ENCODE measurements around the gene CLDN17.

The CLDN17 gene

DNA sequence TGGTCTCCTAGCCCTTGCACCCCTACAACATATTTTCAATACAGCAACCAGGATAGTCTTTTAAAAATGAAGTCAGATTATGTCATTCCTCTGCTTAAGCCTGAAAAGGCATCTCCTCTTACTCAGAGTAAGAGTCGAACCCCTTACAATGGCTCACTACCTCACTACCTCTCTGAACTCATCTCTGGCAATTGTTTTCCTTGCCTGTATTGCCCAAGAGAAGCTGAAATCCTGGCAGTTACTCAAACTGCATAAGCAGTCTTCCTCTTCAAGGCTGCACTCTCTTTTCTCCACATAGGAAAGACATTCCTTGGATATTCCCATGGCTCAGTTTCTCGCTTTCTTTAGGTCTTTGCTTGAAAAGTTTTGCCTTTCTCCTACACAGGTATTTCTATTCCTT lies 26.6 kb upstream of the CLDN17 start:
- Histone ChIP-seq H3K9me3 (ENCODE audit: low read depth, low read length) (no peaks in the 10 kb centered on the region), H3K4me3 (no peak overlapping the region), H3K9ac (ENCODE audit: insufficient read length) (no peak overlapping the region), H3K27ac (no peak overlapping the region), H3K36me3 (ENCODE audit: insufficient read depth, low read length) (no peaks in the 10 kb centered on the region)
- TF ChIP-seq POLR2AphosphoS5 (IDR thresholded peaks at IDR 0.05; ENCODE audit: borderline replicate concordance, low read depth, low read length) (no peak), EZH2 (IDR thresholded peaks at IDR 0.05) (no peak), FOXP2 (optimal IDR thresholded peaks at IDR 0.05; ENCODE audit: control extremely low read depth, extremely low read length, insufficient read depth) (no peak)
- DNase-seq (ENCODE audit: low read depth, low spot score): no peak

GRCh38 chr21:30190554-30190953 lies 23.9 kb upstream of the CLDN17 start:
- Histone ChIP-seq H3K9me3 (ENCODE audit: low read depth, low read length) (no peaks in the 10 kb centered on the region), H3K4me3 (no peak overlapping the region), H3K9ac (ENCODE audit: insufficient read length) (no peak overlapping the region), H3K36me3 (ENCODE audit: insufficient read depth, low read length) (no peaks in the 10 kb centered on the region), H3K27ac (no peak overlapping the region)
- TF ChIP-seq FOXP2 (optimal IDR thresholded peaks at IDR 0.05; ENCODE audit: control extremely low read depth, extremely low read length, insufficient read depth) (no peak), POLR2AphosphoS5 (IDR thresholded peaks at IDR 0.05; ENCODE audit: borderline replicate concordance, low read depth, low read length) (no peak), EZH2 (IDR thresholded peaks at IDR 0.05) (no peak)
- DNase-seq (ENCODE audit: low read depth, low spot score): no peak

- TF ChIP-seq EZH2 (IDR thresholded peaks at IDR 0.05): no peak
- no peak for TF ChIP-seq FOXP2 (optimal IDR thresholded peaks at IDR 0.05; ENCODE audit: control extremely low read depth, extremely low read length, insufficient read depth)
- no peak for TF ChIP-seq POLR2AphosphoS5 (IDR thresholded peaks at IDR 0.05; ENCODE audit: borderline replicate concordance, low read depth, low read length)
- no peaks in the 10 kb centered on the region for H3K9me3 ChIP-seq (ENCODE audit: low read depth, low read length)
- H3K36me3 ChIP-seq (ENCODE audit: insufficient read depth, low read length): no peaks in the 10 kb centered on the region
- DNase-seq (ENCODE audit: low read depth, low spot score): no peak
- H3K9ac ChIP-seq (ENCODE audit: insufficient read length): no peak overlapping the region
- no peak overlapping the region for H3K4me3 ChIP-seq
- no peak overlapping the region for H3K27ac ChIP-seq
Observed at GRCh38 chr21:30189773-30190172, 23.2 kb upstream of the CLDN17 start.

- Histone ChIP-seq H3K36me3 (ENCODE audit: insufficient read depth, low read length) (no peaks in the 10 kb centered on the region), H3K9ac (ENCODE audit: insufficient read length) (no peak overlapping the region), H3K9me3 (ENCODE audit: low read depth, low read length) (no peaks in the 10 kb centered on the region), H3K27ac (no peak overlapping the region), H3K4me3 (no peak overlapping the region)
- TF ChIP-seq FOXP2 (optimal IDR thresholded peaks at IDR 0.05; ENCODE audit: control extremely low read depth, extremely low read length, insufficient read depth): no peak
- no peak for TF ChIP-seq POLR2AphosphoS5 (IDR thresholded peaks at IDR 0.05; ENCODE audit: borderline replicate concordance, low read depth, low read length)
- no peak for TF ChIP-seq EZH2 (IDR thresholded peaks at IDR 0.05)
- no peak for DNase-seq (ENCODE audit: low read depth, low spot score)
Observed at GRCh38 chr21:30186242-30186641, 19.6 kb upstream of the CLDN17 start.

GRCh38 chr21:30168086-30168485 lies 1.5 kb upstream of the CLDN17 start:
- Histone ChIP-seq H3K36me3 (ENCODE audit: insufficient read depth, low read length) (no peaks in the 10 kb centered on the region), H3K9me3 (ENCODE audit: low read depth, low read length) (no peaks in the 10 kb centered on the region), H3K9ac (ENCODE audit: insufficient read length) (no peak overlapping the region), H3K4me3 (no peak overlapping the region), H3K27ac (no peak overlapping the region)
- TF ChIP-seq POLR2AphosphoS5 (IDR thresholded peaks at IDR 0.05; ENCODE audit: borderline replicate concordance, low read depth, low read length) (no peak), FOXP2 (optimal IDR thresholded peaks at IDR 0.05; ENCODE audit: control extremely low read depth, extremely low read length, insufficient read depth) (no peak), EZH2 (IDR thresholded peaks at IDR 0.05) (no peak)
- DNase-seq (ENCODE audit: low read depth, low spot score): no peak

DNA sequence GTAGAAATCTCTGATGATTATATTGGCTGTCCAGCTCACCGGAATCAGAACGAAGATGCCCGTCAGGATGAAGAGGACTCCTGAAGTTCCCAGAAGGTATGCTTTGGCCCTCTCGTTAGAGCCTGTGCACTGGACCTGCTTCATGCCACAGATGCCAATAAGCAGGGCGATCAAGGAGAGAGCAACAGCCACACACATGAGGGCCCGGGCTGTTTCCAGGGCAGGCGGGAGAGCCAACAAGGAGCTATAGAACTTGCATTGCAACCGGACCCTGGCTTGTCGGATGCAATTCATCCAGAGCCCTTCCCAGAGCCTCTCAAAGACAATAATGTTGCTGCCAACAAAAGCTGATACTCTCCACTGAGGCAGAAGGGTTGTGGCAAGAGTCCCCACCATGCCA lies 434 bp downstream of the CLDN17 start:
- H3K9ac ChIP-seq (ENCODE audit: insufficient read length): no peak overlapping the region
- TF ChIP-seq FOXP2 (optimal IDR thresholded peaks at IDR 0.05; ENCODE audit: control extremely low read depth, extremely low read length, insufficient read depth) (no peak), EZH2 (IDR thresholded peaks at IDR 0.05) (no peak), POLR2AphosphoS5 (IDR thresholded peaks at IDR 0.05; ENCODE audit: borderline replicate concordance, low read depth, low read length) (no peak)
- no peak overlapping the region for H3K4me3 ChIP-seq
- no peaks in the 10 kb centered on the region for H3K9me3 ChIP-seq (ENCODE audit: low read depth, low read length)
- no peaks in the 10 kb centered on the region for H3K36me3 ChIP-seq (ENCODE audit: insufficient read depth, low read length)
- no peak overlapping the region for H3K27ac ChIP-seq
- no peak for DNase-seq (ENCODE audit: low read depth, low spot score)

DNA sequence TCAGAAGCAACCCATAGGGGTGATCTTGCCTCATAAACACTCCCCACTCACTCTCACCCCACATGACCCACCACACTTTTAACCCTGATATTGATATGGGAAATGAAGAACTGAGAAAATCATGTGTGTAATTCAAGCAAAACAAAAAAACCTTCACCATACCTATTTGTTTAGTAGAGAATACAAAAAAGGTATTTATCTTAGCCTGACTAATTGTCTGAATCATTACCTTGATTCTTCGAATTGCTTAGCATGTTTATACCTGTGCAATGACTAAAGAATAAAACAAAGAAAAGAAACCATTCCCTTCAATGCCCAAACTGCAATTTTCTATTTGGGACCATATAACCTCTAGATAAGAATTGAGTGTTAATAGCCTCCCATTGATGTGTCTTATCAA lies 1.8 kb downstream of the CLDN17 start:
- H3K27ac ChIP-seq: no peak overlapping the region
- DNase-seq (ENCODE audit: low read depth, low spot score): no peak
- no peaks in the 10 kb centered on the region for H3K36me3 ChIP-seq (ENCODE audit: insufficient read depth, low read length)

DNA sequence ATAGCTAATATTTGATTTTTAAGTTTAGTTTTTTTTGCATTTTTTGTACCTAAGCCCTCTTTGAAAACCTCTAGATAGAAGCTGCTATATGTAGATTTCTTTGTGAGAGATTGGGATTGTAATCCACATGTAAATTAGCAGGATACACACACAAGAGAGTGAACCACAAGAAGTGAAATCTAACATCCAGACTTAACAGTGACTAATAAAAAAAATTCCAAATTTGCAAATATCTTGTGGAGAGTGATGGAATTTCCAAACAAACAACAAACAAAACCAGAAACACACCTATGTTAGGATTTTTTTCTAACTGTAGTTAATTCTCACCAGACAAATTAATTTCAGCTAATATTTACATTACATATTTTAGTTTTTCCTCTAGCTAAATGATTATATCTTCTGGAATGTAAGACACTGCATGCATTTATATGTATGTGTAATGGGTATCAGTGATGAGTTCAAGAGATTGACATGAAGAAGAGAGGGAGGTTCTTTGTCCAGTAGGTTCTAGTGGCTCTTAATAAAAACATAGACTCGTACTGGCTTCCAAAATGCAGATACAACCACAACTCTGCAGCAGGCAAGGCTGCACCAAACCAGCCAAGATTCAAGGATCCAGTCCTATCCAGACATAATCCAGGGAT lies 12.8 kb downstream of the CLDN17 start:
- H3K36me3 ChIP-seq (ENCODE audit: insufficient read depth, low read length): no peaks in the 10 kb centered on the region
- H3K27ac ChIP-seq: no peak overlapping the region
- DNase-seq (ENCODE audit: low read depth, low spot score): no peak
- H3K4me3 ChIP-seq: no peak overlapping the region
- TF ChIP-seq POLR2AphosphoS5 (IDR thresholded peaks at IDR 0.05; ENCODE audit: borderline replicate concordance, low read depth, low read length): no peak
- no peak for TF ChIP-seq FOXP2 (optimal IDR thresholded peaks at IDR 0.05; ENCODE audit: control extremely low read depth, extremely low read length, insufficient read depth)
- no peak for TF ChIP-seq EZH2 (IDR thresholded peaks at IDR 0.05)
- no peaks in the 10 kb centered on the region for H3K9me3 ChIP-seq (ENCODE audit: low read depth, low read length)
- no peak overlapping the region for H3K9ac ChIP-seq (ENCODE audit: insufficient read length)

More for the DNA sequence above, 1.8 kb downstream of the CLDN17 start:
- TF ChIP-seq POLR2AphosphoS5 (IDR thresholded peaks at IDR 0.05; ENCODE audit: borderline replicate concordance, low read depth, low read length) (no peak), EZH2 (IDR thresholded peaks at IDR 0.05) (no peak), FOXP2 (optimal IDR thresholded peaks at IDR 0.05; ENCODE audit: control extremely low read depth, extremely low read length, insufficient read depth) (no peak)
- Histone ChIP-seq H3K9me3 (ENCODE audit: low read depth, low read length) (no peaks in the 10 kb centered on the region), H3K4me3 (no peak overlapping the region), H3K9ac (ENCODE audit: insufficient read length) (no peak overlapping the region)

GRCh38 chr21:30152792-30153191 lies 13.8 kb downstream of the CLDN17 start:
- no peak overlapping the region for H3K27ac ChIP-seq
- TF ChIP-seq POLR2AphosphoS5 (IDR thresholded peaks at IDR 0.05; ENCODE audit: borderline replicate concordance, low read depth, low read length) (no peak), FOXP2 (optimal IDR thresholded peaks at IDR 0.05; ENCODE audit: control extremely low read depth, extremely low read length, insufficient read depth) (no peak), EZH2 (IDR thresholded peaks at IDR 0.05) (no peak)
- no peaks in the 10 kb centered on the region for H3K36me3 ChIP-seq (ENCODE audit: insufficient read depth, low read length)
- no peak for DNase-seq (ENCODE audit: low read depth, low spot score)
- H3K9me3 ChIP-seq (ENCODE audit: low read depth, low read length): no peaks in the 10 kb centered on the region
- H3K4me3 ChIP-seq: no peak overlapping the region
- H3K9ac ChIP-seq (ENCODE audit: insufficient read length): no peak overlapping the region
